Kidney (tissue), 14 donors: ENCODE results near the gene RRP1. TPM values are rescaled to one million over a fixed set of nuclear protein-coding genes. Genes with fewer than 3 reads are reported as not detected.

Experiments used
- DNase-seq, 5 donors: peaks; one replicate each; pipeline ENCODE4 v3.0.0-alpha.2; 2013 to 2020
- FAIRE-seq: peaks from 2 replicates; lab custom pipeline; 2012; peaks lifted over from hg19 to GRCh38; lab: Jason Lieb, UNC
- H3K27ac ChIP-seq, 2 donors: one replicate each; pipeline ENCODE4 v1.7.0; 2013; ENCODE audit warnings: low read depth in 2 of 2, low read length in 2 of 2, inconsistent platforms in 1 of 2
- H3K27me3 ChIP-seq: one replicate; pipeline ENCODE4 v1.7.1; 2013; ENCODE audit warnings: low read length, inconsistent platforms; ENCODE audit not compliant: control insufficient read depth, insufficient read depth
- H3K36me3 ChIP-seq, 3 donors: one replicate each; pipeline versions ENCODE4 v1.7.0 to v1.7.1; 2013; ENCODE audit warnings: low read length in 3 of 3, control low read depth in 1 of 3, inconsistent platforms in 1 of 3; ENCODE audit not compliant: insufficient read depth in 3 of 3, control insufficient read depth in 2 of 3
- H3K4me1 ChIP-seq, 3 donors: one replicate each; pipeline versions ENCODE4 v1.7.0 to v1.7.1; 2013; ENCODE audit warnings: low read length in 3 of 3, inconsistent platforms in 1 of 3, low read depth in 1 of 3; ENCODE audit not compliant: control insufficient read depth in 2 of 3, insufficient read depth in 2 of 3
- H3K4me3 ChIP-seq, 3 donors: one replicate each; pipeline versions ENCODE4 v1.7.0 to v1.8.1; 2013; ENCODE audit warnings: low read length in 3 of 3, control low read depth in 1 of 3, inconsistent platforms in 1 of 3
- H3K9ac ChIP-seq, 3 donors: one replicate each; pipeline versions ENCODE4 v1.7.0 to v1.7.1; 2013; ENCODE audit warnings: low read length in 3 of 3, control low read depth in 1 of 3, inconsistent platforms in 1 of 3
- H3K9me3 ChIP-seq, 3 donors: one replicate each; pipeline versions ENCODE4 v1.7.0 to v1.7.1; 2013; ENCODE audit warnings: low read length in 3 of 3, control low read depth in 1 of 3, inconsistent platforms in 1 of 3; ENCODE audit not compliant: control insufficient read depth in 2 of 3, insufficient read depth in 1 of 3
- CTCF ChIP-seq: IDR thresholded peaks from 3 replicates; pipeline ENCODE4 v1.5.1; 2012; ENCODE audit warnings: mild to moderate bottlenecking, moderate library complexity, borderline replicate concordance; ENCODE audit not compliant: insufficient read depth; ENCODE audit errors: extremely low read depth
- intact Hi-C: fragments of 100-400 bp; cut with DNase I; formaldehyde crosslinking; loops from one replicate; pipeline ENCODE4 v1.11.1; 2022
- polyA plus RNA-seq: library from polyadenylated mRNA; stranded (reverse); fragments of 350-450 nt; fragmentation: Illumina TruSeq; extraction: RNeasy Lipid Tissue Mini Kit (QIAGEN cat#74804); gene quantifications from one replicate; pipeline ENCODE4 v1.2.3, GENCODE V29; 2014; ENCODE audit warnings: low read depth, low replicate concordance; ENCODE audit not compliant: insufficient read depth
- total RNA-seq: library from RNA; stranded (reverse); fragmentation: NEBNext Ultra II Directional; extraction: Animal tissue kit (Norgen Biotek cat#: 25700); gene quantifications from one replicate; pipeline ENCODE4 v1.2.1, GENCODE V29; 2021
- donor health status: control.
- donor health status: control.
- donor health status: control.
- donor health status: control.
- donor health status: control.
- donor health status: DM: yes; HTN: yes; CAD: no.
- donor health status: Normal renal cell carcinoma (clear cell type).

Gene RRP1
- total and polyA plus RNA-seq, 2 donors from 2014 or later, result 12.9 to 18.7 TPM

DNA sequence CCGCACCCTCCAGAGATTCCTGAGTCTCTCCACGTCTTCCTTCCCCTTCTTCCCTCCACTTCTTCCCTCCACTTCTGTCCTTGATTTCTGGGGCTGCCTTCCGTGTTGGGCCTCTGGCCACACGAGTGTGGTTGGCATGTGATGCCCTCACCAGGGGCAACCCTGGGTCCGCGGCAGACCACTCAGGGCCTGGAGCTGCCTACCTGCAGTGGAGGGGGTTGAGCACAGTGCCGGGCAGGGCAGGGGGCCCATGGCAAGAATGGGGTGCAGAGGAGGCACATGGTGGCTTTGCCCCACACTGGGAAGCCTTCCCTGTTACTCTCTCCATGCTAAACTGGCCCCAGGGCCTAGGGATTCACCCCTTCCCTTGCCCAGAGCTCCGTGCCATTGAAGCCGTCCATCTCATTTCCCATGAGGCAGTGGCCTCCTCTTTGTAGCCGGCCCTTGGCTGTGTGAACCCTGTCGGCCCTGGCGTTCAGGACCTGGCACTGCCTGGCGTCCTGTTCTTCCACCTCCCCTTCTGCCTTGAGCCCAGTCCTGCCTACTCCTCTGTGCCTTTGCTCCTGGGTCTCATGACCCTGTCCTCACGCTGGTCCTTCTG lies 13.4 kb downstream of the RRP1 start:
- H3K27me3 ChIP-seq, result no peaks in the 10 kb centered on the region
- DNase-seq, result no peak
- FAIRE-seq, result no peak
- no peak overlapping the region for H3K4me3 ChIP-seq
- H3K36me3 ChIP-seq, result peaks cover 0 to 22% (median 14%) of the 10 kb centered on the region in 3 donors
- intact Hi-C loops, result no loop called here
- H3K4me1 ChIP-seq, result no peaks in the 10 kb centered on the region
- no peak for TF ChIP-seq CTCF
- H3K27ac ChIP-seq, result no peak overlapping the region
- no peaks in the 10 kb centered on the region for H3K9me3 ChIP-seq
- no peak overlapping the region for H3K9ac ChIP-seq

DNA sequence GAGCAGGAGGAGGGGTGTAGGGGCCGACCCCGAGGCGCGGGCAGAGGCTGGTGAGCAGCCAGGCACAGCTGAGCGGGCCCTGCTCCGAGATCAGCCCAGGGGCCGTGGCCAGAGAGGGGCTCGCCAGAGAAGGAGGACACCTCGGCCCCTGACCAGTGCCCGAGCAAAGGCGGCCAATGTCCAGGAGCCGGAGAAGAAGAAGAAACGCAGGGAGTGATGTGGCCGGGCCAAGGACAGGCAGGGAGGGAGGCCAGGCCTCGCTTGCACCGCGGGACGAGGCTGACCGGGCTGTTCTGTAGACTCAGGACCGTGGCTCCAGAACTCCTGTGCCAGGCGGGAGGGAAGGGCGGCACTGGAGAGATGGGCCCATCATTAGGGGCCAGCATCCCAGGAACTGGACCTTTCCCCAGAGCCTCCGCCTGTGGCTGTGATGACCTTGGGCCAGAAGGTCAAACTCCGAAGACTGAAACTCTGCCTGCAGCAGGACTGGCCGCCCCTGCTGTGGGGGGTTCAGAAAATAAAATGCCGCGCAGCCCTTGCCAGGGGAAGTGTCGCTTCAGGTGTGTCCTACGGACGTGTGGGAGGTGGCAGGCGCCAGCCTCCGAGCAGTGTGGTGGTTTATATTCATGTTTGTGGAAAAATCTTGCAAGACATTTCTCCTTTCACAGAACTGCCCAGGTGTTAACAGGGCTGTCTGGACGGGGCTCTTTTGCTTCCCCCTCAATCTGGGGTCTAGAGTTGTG lies 14.4 kb downstream of the RRP1 start:
- Histone ChIP-seq H3K36me3 (peaks cover 0 to 14% (median 9%) of the 10 kb centered on the region in 3 donors), H3K9me3 (no peaks in the 10 kb centered on the region), H3K4me3 (no peak overlapping the region), H3K4me1 (no peaks in the 10 kb centered on the region), H3K27ac (no peak overlapping the region), H3K27me3 (no peaks in the 10 kb centered on the region), H3K9ac (no peak overlapping the region)
- no peak for TF ChIP-seq CTCF
- no peak for FAIRE-seq
- no peak for DNase-seq
- intact Hi-C loops, result no loop called here

GRCh38 chr21:43805275-43805800 lies 16.0 kb downstream of the RRP1 start:
- H3K36me3 ChIP-seq, result peaks cover 0 to 9% (median 3%) of the 10 kb centered on the region in 3 donors
- FAIRE-seq (no peak), DNase-seq (no peak)
- H3K4me3 ChIP-seq, result no peak overlapping the region
- no peaks in the 10 kb centered on the region for H3K4me1 ChIP-seq
- intact Hi-C loops, result no loop called here
- H3K27me3 ChIP-seq, result no peaks in the 10 kb centered on the region
- H3K27ac ChIP-seq, result no peak overlapping the region
- TF ChIP-seq CTCF, result no peak
- no peak overlapping the region for H3K9ac ChIP-seq
- no peaks in the 10 kb centered on the region for H3K9me3 ChIP-seq
